HEK293 (cell line): ENCODE data around the gene PRSS35.

Source experiments
- GLIS1 ChIP-seq: fragments of 450-650 bp; formaldehyde crosslinking; IDR thresholded peaks from 2 replicates; pipeline ENCODE4 v1.5.1; 2016; ENCODE audit warnings: missing biosample characterization, missing genetic modification characterization
- KLF10 ChIP-seq: fragments of 450-650 bp; IDR thresholded peaks from 2 replicates; pipeline ENCODE4 v1.5.1; 2018; ENCODE audit warnings: missing biosample characterization, mild to moderate bottlenecking, missing genetic modification characterization
- KLF16 ChIP-seq: fragments of 450-650 bp; formaldehyde crosslinking; IDR thresholded peaks from 2 replicates; pipeline ENCODE4 v1.5.1; 2017; ENCODE audit warnings: missing biosample characterization, missing genetic modification characterization
- KLF9 ChIP-seq: fragments of 450-650 bp; formaldehyde crosslinking; IDR thresholded peaks from 2 replicates; pipeline ENCODE4 v1.5.1; 2016; ENCODE audit warnings: missing biosample characterization, missing genetic modification characterization, low read depth
- OVOL3 ChIP-seq: fragments of 450-650 bp; formaldehyde crosslinking; IDR thresholded peaks from 2 replicates; pipeline ENCODE4 v1.5.1; 2016; ENCODE audit warnings: missing biosample characterization, missing genetic modification characterization
- PRDM2 ChIP-seq: fragments of 450-650 bp; formaldehyde crosslinking; IDR thresholded peaks from 2 replicates; pipeline ENCODE4 v1.5.1; 2016; ENCODE audit warnings: missing biosample characterization, missing genetic modification characterization, borderline replicate concordance
- TRIM28 ChIP-seq: IDR thresholded peaks from 2 replicates; pipeline ENCODE4 v1.6.1; 2011; ENCODE audit warnings: low read length, control low read depth, borderline replicate concordance
- YY1 ChIP-seq: fragments of 450-650 bp; formaldehyde crosslinking; IDR thresholded peaks from 2 replicates; pipeline ENCODE4 v1.5.1; 2018; ENCODE audit warnings: missing biosample characterization, missing genetic modification characterization
- ZBTB17 ChIP-seq: fragments of 450-650 bp; formaldehyde crosslinking; IDR thresholded peaks from 2 replicates; pipeline ENCODE4 v1.5.1; 2016; ENCODE audit warnings: missing biosample characterization, missing genetic modification characterization
- ZBTB6 ChIP-seq: fragments of 450-650 bp; formaldehyde crosslinking; IDR thresholded peaks from 2 replicates; pipeline ENCODE4 v1.5.1; 2017; ENCODE audit warnings: missing biosample characterization, missing genetic modification characterization
- ZBTB8A ChIP-seq: fragments of 450-650 bp; formaldehyde crosslinking; IDR thresholded peaks from 2 replicates; pipeline ENCODE4 v1.5.1; 2016; ENCODE audit warnings: missing biosample characterization, missing genetic modification characterization
- ZFP69B ChIP-seq: fragments of 450-650 bp; formaldehyde crosslinking; IDR thresholded peaks from 2 replicates; pipeline ENCODE4 v1.5.1; 2016; ENCODE audit warnings: missing biosample characterization, missing genetic modification characterization
- ZNF169 ChIP-seq: fragments of 450-650 bp; formaldehyde crosslinking; IDR thresholded peaks from 2 replicates; pipeline ENCODE4 v1.5.1; 2016; ENCODE audit warnings: missing biosample characterization, missing genetic modification characterization
- ZNF174 ChIP-seq: fragments of 450-650 bp; formaldehyde crosslinking; IDR thresholded peaks from 2 replicates; pipeline ENCODE4 v1.5.0; 2017; ENCODE audit warnings: missing biosample characterization, mild to moderate bottlenecking, missing genetic modification characterization
- ZNF18 ChIP-seq: fragments of 450-650 bp; formaldehyde crosslinking; IDR thresholded peaks from 2 replicates; pipeline ENCODE4 v1.5.1; 2016; ENCODE audit warnings: missing biosample characterization, missing genetic modification characterization
- ZNF184 ChIP-seq: fragments of 450-650 bp; IDR thresholded peaks from 2 replicates; pipeline ENCODE4 v1.5.1; 2018; ENCODE audit warnings: missing biosample characterization, mild to moderate bottlenecking, missing genetic modification characterization
- ZNF221 ChIP-seq: fragments of 450-650 bp; formaldehyde crosslinking; IDR thresholded peaks from 2 replicates; pipeline ENCODE4 v1.5.1; 2017; ENCODE audit warnings: missing biosample characterization, missing genetic modification characterization, borderline replicate concordance
- ZNF23 ChIP-seq: fragments of 450-650 bp; formaldehyde crosslinking; IDR thresholded peaks from 2 replicates; pipeline ENCODE4 v1.5.1; 2016; ENCODE audit warnings: missing biosample characterization, missing genetic modification characterization, borderline replicate concordance
- ZNF248 ChIP-seq: fragments of 450-650 bp; formaldehyde crosslinking; IDR thresholded peaks from 2 replicates; pipeline ENCODE4 v1.5.1; 2017; ENCODE audit warnings: missing biosample characterization, missing genetic modification characterization
- ZNF302 ChIP-seq: fragments of 450-650 bp; formaldehyde crosslinking; IDR thresholded peaks from 2 replicates; pipeline ENCODE4 v1.5.1; 2016; ENCODE audit warnings: missing biosample characterization, missing genetic modification characterization, low read depth
- ZNF37A ChIP-seq: fragments of 450-650 bp; IDR thresholded peaks from 2 replicates; pipeline ENCODE4 v1.5.1; 2018; ENCODE audit warnings: missing biosample characterization, missing genetic modification characterization
- ZNF513 ChIP-seq: fragments of 450-650 bp; IDR thresholded peaks from 2 replicates; pipeline ENCODE4 v1.5.1; 2018; ENCODE audit warnings: missing biosample characterization, missing genetic modification characterization
- ZNF544 ChIP-seq: fragments of 450-650 bp; formaldehyde crosslinking; IDR thresholded peaks from 2 replicates; pipeline ENCODE4 v1.5.0; 2017; ENCODE audit warnings: missing biosample characterization, missing genetic modification characterization
- ZNF558 ChIP-seq: fragments of 450-650 bp; formaldehyde crosslinking; IDR thresholded peaks from 2 replicates; pipeline ENCODE4 v1.5.1; 2016; ENCODE audit warnings: missing biosample characterization, missing genetic modification characterization
- ZNF560 ChIP-seq: fragments of 450-650 bp; formaldehyde crosslinking; IDR thresholded peaks from 2 replicates; pipeline ENCODE4 v1.5.1; 2017; ENCODE audit warnings: missing biosample characterization, missing genetic modification characterization, borderline replicate concordance
- ZNF571 ChIP-seq: fragments of 450-650 bp; formaldehyde crosslinking; IDR thresholded peaks from 2 replicates; pipeline ENCODE4 v1.5.0; 2017; ENCODE audit warnings: missing biosample characterization, missing genetic modification characterization
- ZNF639 ChIP-seq: fragments of 450-650 bp; formaldehyde crosslinking; IDR thresholded peaks from 2 replicates; pipeline ENCODE4 v1.5.1; 2016; ENCODE audit warnings: missing biosample characterization, missing genetic modification characterization
- ZNF677 ChIP-seq: fragments of 450-650 bp; IDR thresholded peaks from 2 replicates; pipeline ENCODE4 v1.5.0; 2018; ENCODE audit warnings: missing biosample characterization, mild to moderate bottlenecking, missing genetic modification characterization, moderate library complexity
- ZNF701 ChIP-seq: fragments of 450-650 bp; formaldehyde crosslinking; IDR thresholded peaks from 2 replicates; pipeline ENCODE4 v1.5.1; 2016; ENCODE audit warnings: missing biosample characterization, missing genetic modification characterization
- ZNF785 ChIP-seq: fragments of 450-650 bp; formaldehyde crosslinking; IDR thresholded peaks from 2 replicates; pipeline ENCODE4 v1.5.1; 2016; ENCODE audit warnings: missing biosample characterization, missing genetic modification characterization
- ZSCAN30 ChIP-seq: fragments of 450-650 bp; IDR thresholded peaks from 2 replicates; pipeline ENCODE4 v1.5.1; 2018; ENCODE audit warnings: missing biosample characterization, mild to moderate bottlenecking, missing genetic modification characterization, moderate library complexity

The PRSS35 gene

GRCh38 chr6:83514866-83515466 lies 2.6 kb downstream of the PRSS35 start (continued):
- no peak for TF ChIP-seq PRDM2 (tag by site-specific recombination)
- no peak for TF ChIP-seq ZNF169 (tag by site-specific recombination)
- no peak for TF ChIP-seq ZBTB17 (tag by site-specific recombination)
- no peak for TF ChIP-seq GLIS1 (tag by site-specific recombination)
- TF ChIP-seq ZNF677, result no peak
- no peak for TF ChIP-seq KLF10 (tag by site-specific recombination)
- TF ChIP-seq ZBTB6 (tag by site-specific recombination), result no peak
- no peak for TF ChIP-seq ZNF18 (tag by site-specific recombination)
- no peak for TF ChIP-seq ZNF37A (tag by site-specific recombination)
- no peak for TF ChIP-seq ZFP69B
- TF ChIP-seq ZNF302 (tag by site-specific recombination), result no peak
- TF ChIP-seq ZNF558, result no peak
- no peak for TF ChIP-seq ZNF571 (tag by site-specific recombination)
- no peak for TF ChIP-seq ZNF23 (tag by site-specific recombination)
- no peak for TF ChIP-seq ZNF174 (tag by site-specific recombination)
- no peak for TF ChIP-seq OVOL3
- no peak for TF ChIP-seq ZNF785
- no peak for TF ChIP-seq ZNF701 (tag by site-specific recombination)
- no peak for TF ChIP-seq ZNF560 (tag by site-specific recombination)
- 0 out of 2 replicates have a peak, but pooled peaks have one; percentile 21 for TF ChIP-seq ZNF639 (tag by site-specific recombination)
- TF ChIP-seq ZNF248 (tag by site-specific recombination), result no peak
- no peak for TF ChIP-seq YY1 (tag by site-specific recombination)
- no peak for TF ChIP-seq ZNF544 (tag by site-specific recombination)
- 0 out of 2 replicates have a peak, but pooled peaks have one; percentile 26 for TF ChIP-seq ZNF184 (tag by site-specific recombination)
- TF ChIP-seq ZNF513 (tag by site-specific recombination), result no peak
- no peak for TF ChIP-seq TRIM28
- no peak for TF ChIP-seq KLF9 (tag by site-specific recombination)
- TF ChIP-seq KLF16 (tag by site-specific recombination), result no peak
- TF ChIP-seq ZSCAN30 (tag by site-specific recombination), result peak; percentile 78
- no peak for TF ChIP-seq ZNF221 (tag by site-specific recombination)
- no peak for TF ChIP-seq ZBTB8A (tag by site-specific recombination)
